ENCODE results near the gene KLHL17. TPM values are rescaled to one million over a fixed set of nuclear protein-coding genes. Genes with fewer than 3 reads are reported as not detected.

The KLHL17 gene
- total and polyA plus RNA-seq, 2 experiments from 2014 or later = 5.5 to 19.2 TPM

DNA sequence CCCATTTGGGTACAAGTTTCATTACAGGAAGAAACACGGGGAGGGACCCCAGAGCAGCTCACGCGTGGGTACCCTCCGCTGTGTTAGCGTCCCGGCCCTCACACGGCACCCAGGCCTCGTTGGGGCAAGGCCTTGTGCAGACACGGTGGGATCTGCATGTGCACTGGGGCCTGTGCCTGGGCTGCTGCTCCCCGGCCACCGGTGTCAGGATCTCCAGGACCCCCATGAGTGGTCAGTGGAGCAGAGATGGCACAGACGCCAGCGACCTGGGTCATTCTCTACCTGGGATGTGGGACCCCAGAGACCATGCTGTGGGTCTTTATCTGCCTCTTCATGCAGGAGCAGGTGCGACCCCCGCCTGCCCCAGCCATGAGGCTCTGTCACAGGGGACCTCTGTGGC, 42.0 kb upstream of the KLHL17 start:
- no peak overlapping the region for H3K4me3 ChIP-seq
- in situ Hi-C loops (cut with MboI) = no loop called here
- no peaks in the 10 kb centered on the region for H3K27me3 ChIP-seq (replicated peaks; ENCODE audit: insufficient read depth)

DNA sequence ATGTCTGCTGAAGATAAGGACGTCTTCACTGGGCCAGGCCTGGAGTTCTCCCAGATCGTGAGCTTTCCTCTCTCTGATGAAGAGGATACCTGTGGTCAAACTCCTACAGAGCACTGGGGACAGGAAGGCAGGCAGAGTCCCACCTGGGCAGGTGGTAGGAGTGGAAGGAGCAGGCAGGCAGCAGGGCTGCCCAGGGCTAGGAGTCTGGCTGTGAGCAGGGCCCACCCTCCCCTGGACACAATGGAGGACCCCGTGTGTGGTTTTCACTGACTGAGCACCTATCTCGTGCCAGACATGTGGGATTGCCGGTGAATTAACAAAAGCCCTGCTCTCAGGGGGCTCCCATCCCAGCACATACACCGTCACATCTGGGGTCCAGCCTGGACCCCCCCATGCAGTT, 41.5 kb upstream of the KLHL17 start:
- TF ChIP-seq EZH2 (IDR thresholded peaks at IDR 0.05; ENCODE audit: insufficient read depth, poor library complexity, severe bottlenecking) (no peak), EZH2phosphoT487 (IDR thresholded peaks at IDR 0.05; ENCODE audit: insufficient read depth, low read depth) (no peak)
- no peaks in the 10 kb centered on the region for H3F3A ChIP-seq (ENCODE audit: insufficient read depth)
- no peak overlapping the region for H2AFZ ChIP-seq
- H3K36me3 ChIP-seq (ENCODE audit: low read depth) = no peaks in the 10 kb centered on the region
- H3K27ac ChIP-seq = no peak overlapping the region
- DNase-seq = no peak
- no peak overlapping the region for H3K4me2 ChIP-seq (ENCODE audit: unreplicated experiment)
- peaks cover 13% of the 10 kb centered on the region for H3K4me1 ChIP-seq (ENCODE audit: insufficient read depth)
- H3K4me3 ChIP-seq = no peak overlapping the region
- H3K27me3 ChIP-seq (replicated peaks; ENCODE audit: insufficient read depth) = no peaks in the 10 kb centered on the region
- no peak overlapping the region for H3K9ac ChIP-seq
- H4K20me1 ChIP-seq (ENCODE audit: insufficient read depth) = no peaks in the 10 kb centered on the region
- no peaks in the 10 kb centered on the region for H3K9me2 ChIP-seq (ENCODE audit: insufficient read depth)
- WGBS, 2 experiments (ENCODE audit: low coverage in 1 of 2, low lambda C conversion rate in 2 of 2, missing lambda C conversion rate in 2 of 2) = 75 to 79% methylated on average over 6 of the region's 6 CpGs
- no peaks in the 10 kb centered on the region for H3K9me3 ChIP-seq (ENCODE audit: low read depth)
- peaks cover 11% of the 10 kb centered on the region for H3K79me2 ChIP-seq (ENCODE audit: insufficient read depth)
- in situ Hi-C loops (cut with MboI) = no loop called here

More for the DNA sequence above, 42.0 kb upstream of the KLHL17 start:
- DNase-seq = no peak
- no peaks in the 10 kb centered on the region for H3K36me3 ChIP-seq (ENCODE audit: low read depth)
- no peaks in the 10 kb centered on the region for H3F3A ChIP-seq (ENCODE audit: insufficient read depth)
- no peaks in the 10 kb centered on the region for H3K9me3 ChIP-seq (ENCODE audit: low read depth)
- no peak overlapping the region for H3K9ac ChIP-seq
- no peak overlapping the region for H2AFZ ChIP-seq
- peaks cover 13% of the 10 kb centered on the region for H3K4me1 ChIP-seq (ENCODE audit: insufficient read depth)
- H3K4me2 ChIP-seq (ENCODE audit: unreplicated experiment) = no peak overlapping the region
- H3K79me2 ChIP-seq (ENCODE audit: insufficient read depth) = peaks cover 10% of the 10 kb centered on the region
- 74 to 75% methylated on average over 12 to 13 of the region's 15 CpGs for WGBS, 2 experiments (ENCODE audit: low coverage in 1 of 2, low lambda C conversion rate in 2 of 2, missing lambda C conversion rate in 2 of 2)
- H4K20me1 ChIP-seq (ENCODE audit: insufficient read depth) = no peaks in the 10 kb centered on the region
- H3K27ac ChIP-seq = no peak overlapping the region
- no peaks in the 10 kb centered on the region for H3K9me2 ChIP-seq (ENCODE audit: insufficient read depth)
- TF ChIP-seq EZH2 (IDR thresholded peaks at IDR 0.05; ENCODE audit: insufficient read depth, poor library complexity, severe bottlenecking) (no peak), EZH2phosphoT487 (IDR thresholded peaks at IDR 0.05; ENCODE audit: insufficient read depth, low read depth) (no peak)

DNA sequence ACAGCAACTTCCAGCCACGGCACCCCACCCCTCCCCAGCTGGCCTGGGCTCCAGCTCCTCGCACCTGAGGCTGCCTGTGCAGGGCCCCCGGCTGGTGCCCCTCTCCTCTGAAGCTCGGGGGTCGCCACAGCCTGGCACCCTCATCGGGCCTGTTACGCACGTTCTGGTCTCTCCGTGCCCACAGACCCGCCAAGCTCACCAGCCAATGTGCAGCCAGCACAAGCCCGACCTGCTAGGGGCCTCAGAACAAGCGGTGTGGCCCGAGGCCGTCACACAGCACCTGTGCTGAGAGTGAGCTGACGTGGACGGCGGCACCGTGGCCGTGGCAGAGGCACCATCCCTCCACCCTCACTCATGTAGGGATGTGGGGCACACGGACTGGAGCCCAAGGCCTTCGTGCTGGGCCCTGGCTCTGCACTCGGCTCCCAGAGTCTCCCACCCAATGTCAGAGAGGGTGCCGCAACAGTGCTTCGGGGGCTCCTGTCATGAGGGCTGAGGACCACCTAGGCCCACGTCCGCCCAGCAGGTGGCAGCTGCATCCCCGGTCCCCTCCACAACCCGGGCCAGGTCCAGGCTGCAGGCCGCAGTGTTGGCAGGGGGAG, 41.0 kb upstream of the KLHL17 start:
- 73 to 77% methylated on average over 27 to 29 of the region's 29 CpGs for WGBS, 2 experiments (ENCODE audit: low coverage in 1 of 2, low lambda C conversion rate in 2 of 2, missing lambda C conversion rate in 2 of 2)
- no peaks in the 10 kb centered on the region for H3K27me3 ChIP-seq (replicated peaks; ENCODE audit: insufficient read depth)

DNA sequence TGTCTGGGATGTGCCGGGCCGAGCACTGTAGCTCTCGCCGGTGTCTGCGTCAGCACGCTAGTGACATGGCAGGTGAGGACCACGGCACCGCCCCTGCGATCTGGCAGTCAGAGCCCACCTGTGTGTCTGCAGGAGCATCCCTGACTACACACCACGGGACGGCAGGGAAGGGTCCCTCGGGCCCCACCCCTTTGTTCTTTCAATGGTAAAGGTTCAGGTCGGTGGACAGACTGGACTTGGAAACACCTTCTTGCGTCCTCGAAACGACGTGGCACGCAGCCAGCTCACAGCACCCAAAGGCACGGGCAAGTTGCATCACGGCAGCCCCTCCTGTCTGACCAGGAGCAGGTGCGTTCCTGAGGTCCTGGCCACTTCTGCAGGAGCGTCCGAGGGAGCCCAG, 40.4 kb upstream of the KLHL17 start:
- Histone ChIP-seq H3K79me2 (ENCODE audit: insufficient read depth) (peaks cover 11% of the 10 kb centered on the region), H3K4me3 (no peak overlapping the region), H3K9ac (no peak overlapping the region), H3K27ac (no peak overlapping the region), H3K36me3 (ENCODE audit: low read depth) (no peaks in the 10 kb centered on the region), H2AFZ (no peak overlapping the region), H3K27me3 (replicated peaks; ENCODE audit: insufficient read depth) (no peaks in the 10 kb centered on the region), H3K9me3 (ENCODE audit: low read depth) (no peaks in the 10 kb centered on the region), H3K4me1 (ENCODE audit: insufficient read depth) (peaks cover 13% of the 10 kb centered on the region), H3K9me2 (ENCODE audit: insufficient read depth) (no peaks in the 10 kb centered on the region), H4K20me1 (ENCODE audit: insufficient read depth) (no peaks in the 10 kb centered on the region), H3K4me2 (ENCODE audit: unreplicated experiment) (no peak overlapping the region), H3F3A (ENCODE audit: insufficient read depth) (no peaks in the 10 kb centered on the region)
- in situ Hi-C loops (cut with MboI) = no loop called here
- 51 to 53% methylated on average over 23 of the region's 23 CpGs for WGBS, 2 experiments (ENCODE audit: low coverage in 1 of 2, low lambda C conversion rate in 2 of 2, missing lambda C conversion rate in 2 of 2)
- TF ChIP-seq EZH2phosphoT487 (IDR thresholded peaks at IDR 0.05; ENCODE audit: insufficient read depth, low read depth) = no peak
- no peak for TF ChIP-seq EZH2 (IDR thresholded peaks at IDR 0.05; ENCODE audit: insufficient read depth, poor library complexity, severe bottlenecking)
- DNase-seq = no peak

More for the DNA sequence above, 41.0 kb upstream of the KLHL17 start:
- no peaks in the 10 kb centered on the region for H3K9me2 ChIP-seq (ENCODE audit: insufficient read depth)
- no peak overlapping the region for H3K4me3 ChIP-seq
- TF ChIP-seq EZH2 (IDR thresholded peaks at IDR 0.05; ENCODE audit: insufficient read depth, poor library complexity, severe bottlenecking) = no peak
- TF ChIP-seq EZH2phosphoT487 (IDR thresholded peaks at IDR 0.05; ENCODE audit: insufficient read depth, low read depth) = no peak
- peaks cover 11% of the 10 kb centered on the region for H3K79me2 ChIP-seq (ENCODE audit: insufficient read depth)
- no peak overlapping the region for H3K9ac ChIP-seq
- no peak overlapping the region for H2AFZ ChIP-seq
- H3K4me1 ChIP-seq (ENCODE audit: insufficient read depth) = peaks cover 13% of the 10 kb centered on the region
- in situ Hi-C loops (cut with MboI) = no loop called here
- H4K20me1 ChIP-seq (ENCODE audit: insufficient read depth) = no peaks in the 10 kb centered on the region
- DNase-seq = no peak
- no peaks in the 10 kb centered on the region for H3F3A ChIP-seq (ENCODE audit: insufficient read depth)
- H3K4me2 ChIP-seq (ENCODE audit: unreplicated experiment) = no peak overlapping the region
- H3K27ac ChIP-seq = no peak overlapping the region
- H3K36me3 ChIP-seq (ENCODE audit: low read depth) = no peaks in the 10 kb centered on the region
- no peaks in the 10 kb centered on the region for H3K9me3 ChIP-seq (ENCODE audit: low read depth)

Data from GM23248 (cell line).